Mammary epithelial cell (primary cell): Measurements from ENCODE around the gene BLTP2.

Experiments
- EZH2 ChIP-seq: IDR thresholded peaks from 2 replicates; pipeline ENCODE4 v1.6.1; 2012; ENCODE audit warnings: low read length, inconsistent platforms, borderline replicate concordance
- TF ChIP-seq, protein P1 (sequence below), 2 donors: IDR thresholded peaks in 1 of 2; conservative IDR thresholded peaks in 1 of 2; 2 replicates each; pipeline ENCODE4 v1.5.1; 2011 to 2012; ENCODE audit warnings: inconsistent platforms in 2 of 2, low read length in 2 of 2, mild to moderate bottlenecking in 2 of 2, control low read depth in 1 of 2, low read depth in 1 of 2; ENCODE audit not compliant: insufficient read depth in 1 of 2; ENCODE audit errors: extremely low read depth in 1 of 2

DNA sequence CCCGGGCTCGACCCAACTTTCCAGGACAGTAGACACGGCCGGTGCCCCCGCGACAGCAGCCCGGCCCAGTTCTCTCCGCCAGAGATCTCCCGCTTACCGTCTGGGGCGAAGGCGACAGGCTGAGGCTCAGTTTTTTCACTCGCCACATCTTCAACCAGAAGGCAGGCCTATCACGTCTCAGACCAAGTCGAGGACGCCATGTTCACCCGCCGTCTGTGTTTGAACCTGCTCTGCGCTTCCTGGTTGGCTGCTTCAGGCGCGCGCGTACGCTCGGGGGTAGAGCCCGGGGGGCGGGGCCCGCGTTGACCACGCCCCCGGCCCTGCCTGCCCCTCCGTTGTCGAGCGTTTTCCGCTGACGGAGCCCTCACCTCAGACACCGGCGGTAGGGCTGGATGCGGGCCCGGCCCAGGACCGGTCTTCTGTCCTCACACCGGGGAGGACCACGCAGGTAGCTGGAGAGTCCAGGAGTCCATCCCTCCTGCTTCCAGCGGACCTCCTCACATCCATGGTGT lies 46.1 kb downstream of the BLTP2 start, which contains the start of gene SPAG5:
- TF ChIP-seq EZH2 = no peak
- TF ChIP-seq, protein P1, sequence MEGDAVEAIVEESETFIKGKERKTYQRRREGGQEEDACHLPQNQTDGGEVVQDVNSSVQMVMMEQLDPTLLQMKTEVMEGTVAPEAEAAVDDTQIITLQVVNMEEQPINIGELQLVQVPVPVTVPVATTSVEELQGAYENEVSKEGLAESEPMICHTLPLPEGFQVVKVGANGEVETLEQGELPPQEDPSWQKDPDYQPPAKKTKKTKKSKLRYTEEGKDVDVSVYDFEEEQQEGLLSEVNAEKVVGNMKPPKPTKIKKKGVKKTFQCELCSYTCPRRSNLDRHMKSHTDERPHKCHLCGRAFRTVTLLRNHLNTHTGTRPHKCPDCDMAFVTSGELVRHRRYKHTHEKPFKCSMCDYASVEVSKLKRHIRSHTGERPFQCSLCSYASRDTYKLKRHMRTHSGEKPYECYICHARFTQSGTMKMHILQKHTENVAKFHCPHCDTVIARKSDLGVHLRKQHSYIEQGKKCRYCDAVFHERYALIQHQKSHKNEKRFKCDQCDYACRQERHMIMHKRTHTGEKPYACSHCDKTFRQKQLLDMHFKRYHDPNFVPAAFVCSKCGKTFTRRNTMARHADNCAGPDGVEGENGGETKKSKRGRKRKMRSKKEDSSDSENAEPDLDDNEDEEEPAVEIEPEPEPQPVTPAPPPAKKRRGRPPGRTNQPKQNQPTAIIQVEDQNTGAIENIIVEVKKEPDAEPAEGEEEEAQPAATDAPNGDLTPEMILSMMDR (conservative IDR thresholded peaks at IDR 0.05 in 1 of 2, IDR thresholded peaks at IDR 0.05 in 1 of 2; ENCODE audit: extremely low read depth in 1 of 2, insufficient read depth in 1 of 2, low read depth in 1 of 2, low read length in 2 of 2) = no peak
